NCI-H748 (cell line): ENCODE data around the gene ZWILCH.
A peak's percentile ranks its signal among the peaks of the same experiment; 100 is the strongest.
"Not testable (repeated sequence)": the region's sequence is repeated elsewhere in the genome, so short reads cannot be mapped to it uniquely, and the experiment has no call there.

Source experiments
- DNase-seq: peaks from one replicate; lab custom pipeline; 2025; ENCODE audit not compliant: unreplicated experiment; lab: John Stamatoyannopoulos, UW

ZWILCH gene

GRCh38 chr15:66578286-66578875 lies 73.3 kb downstream of the ZWILCH start:
- DNase-seq, result no peak

GRCh38 chr15:66580643-66581042 lies 75.5 kb downstream of the ZWILCH start:
- DNase-seq, result no peak

- DNase-seq, result no peak
Observed at GRCh38 chr15:66581972-66582537, 76.9 kb downstream of the ZWILCH start.

GRCh38 chr15:66586155-66586976 lies 81.2 kb downstream of the ZWILCH start:
- no peak for DNase-seq

GRCh38 chr15:66587020-66587419 lies 81.9 kb downstream of the ZWILCH start:
- DNase-seq, result no peak

GRCh38 chr15:66587749-66588148 lies 82.6 kb downstream of the ZWILCH start:
- DNase-seq, result no peak

- DNase-seq, result no peak
Observed at GRCh38 chr15:66588537-66588936, 83.4 kb downstream of the ZWILCH start.

- no peak for DNase-seq
Observed at GRCh38 chr15:66588971-66589370, 83.8 kb downstream of the ZWILCH start.

GRCh38 chr15:66589429-66589828 lies 84.3 kb downstream of the ZWILCH start:
- DNase-seq, result not testable (repeated sequence)

GRCh38 chr15:66590435-66590834 lies 85.3 kb downstream of the ZWILCH start:
- no peak for DNase-seq

GRCh38 chr15:66591322-66591862 lies 86.3 kb downstream of the ZWILCH start:
- DNase-seq, result no peak

- DNase-seq, result no peak
Observed at GRCh38 chr15:66592505-66593218, 87.5 kb downstream of the ZWILCH start.

GRCh38 chr15:66593219-66593780 lies 88.2 kb downstream of the ZWILCH start:
- DNase-seq, result no peak

GRCh38 chr15:66594344-66594743 lies 89.2 kb downstream of the ZWILCH start:
- no peak for DNase-seq

GRCh38 chr15:66594836-66595235 lies 89.7 kb downstream of the ZWILCH start:
- no peak for DNase-seq

- DNase-seq, result no peak
Observed at GRCh38 chr15:66595332-66595731, 90.2 kb downstream of the ZWILCH start.

GRCh38 chr15:66595931-66596545 lies 90.9 kb downstream of the ZWILCH start:
- peak; percentile 48 for DNase-seq

- DNase-seq, result no peak
Observed at GRCh38 chr15:66598095-66598815, 93.1 kb downstream of the ZWILCH start.
